Activated CD4-positive, alpha-beta T cell treated with anti-CD3 and anti-CD28 coated beads, Interleukin-2, amount 10 ng/mL, durations not matched to agents 7 days and 5 days (primary cell): Measurements from ENCODE around the gene PTCH2. TPM values are rescaled to one million over a fixed set of nuclear protein-coding genes. Genes with fewer than 3 reads are reported as not detected.

Source experiments
- CTCF ChIA-PET: fragments of 350-600 bp; sonication (Branson Sonifier 250); formaldehyde crosslinking; loops from one replicate; lab custom pipeline; 2021; ENCODE audit warnings: antibody characterized with exemption; lab: Charles Lee
- POLR2A ChIA-PET: fragments of 350-600 bp; sonication (Branson Sonifier 250); formaldehyde crosslinking; loops from one replicate; lab custom pipeline; 2021; ENCODE audit warnings: antibody characterized with exemption; lab: Charles Lee
- DNase-seq: peaks from one replicate; pipeline ENCODE4 v3.0.0-alpha.2; 2020
- H3K27ac Mint-ChIP-seq: one replicate; pipeline ENCODE4 v1.8.0; 2021; ENCODE audit warnings: mild to moderate bottlenecking, moderate library complexity, mixed read lengths
- H3K27me3 Mint-ChIP-seq: one replicate; pipeline ENCODE4 v1.8.0; 2021; ENCODE audit warnings: mixed read lengths
- H3K36me3 Mint-ChIP-seq: one replicate; pipeline ENCODE4 v1.8.0; 2021; ENCODE audit warnings: low read depth, mixed read lengths
- H3K4me1 Mint-ChIP-seq: one replicate; pipeline ENCODE4 v1.8.0; 2021; ENCODE audit warnings: mixed read lengths
- H3K4me3 Mint-ChIP-seq: one replicate; pipeline ENCODE4 v1.8.0; 2021; ENCODE audit warnings: mild to moderate bottlenecking, moderate library complexity, mixed read lengths
- H3K9me3 Mint-ChIP-seq: one replicate; pipeline ENCODE4 v1.8.0; 2021; ENCODE audit warnings: mixed read lengths
- total RNA-seq, 2 experiments: library from RNA; stranded (reverse); gene quantifications; one replicate each; pipeline ENCODE4 v1.2.3, GENCODE V29; 2021

PTCH2 gene
- total RNA-seq, 2 experiments from 2014 or later: 0.92 to 0.94 TPM

DNA sequence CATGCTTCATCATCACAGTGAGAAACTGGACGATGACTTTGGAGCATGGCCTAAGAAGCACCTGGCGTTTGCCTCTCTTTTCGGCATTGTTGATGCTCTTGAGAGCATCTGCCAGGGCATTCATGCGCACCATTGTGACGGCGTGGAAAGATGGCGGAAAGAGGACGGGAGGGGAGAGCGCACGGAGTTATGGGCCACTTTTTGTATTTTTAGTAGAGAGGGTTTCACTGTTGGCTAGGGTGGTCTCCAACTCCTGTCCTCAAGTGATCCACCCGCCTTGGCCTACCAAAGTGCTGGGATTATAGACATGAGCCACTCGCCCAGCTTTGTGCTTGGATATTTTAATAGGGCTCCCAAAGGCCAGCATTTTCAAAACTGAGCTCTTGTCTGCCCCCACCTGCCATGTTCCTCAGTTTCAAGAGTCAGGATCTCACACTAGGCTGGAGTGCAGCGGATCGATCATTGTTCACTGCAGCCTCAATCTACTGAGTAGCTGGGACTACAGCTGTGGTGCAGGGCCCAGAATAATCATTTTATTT is 62.4 kb downstream of the PTCH2 start:
- H3K27me3 Mint-ChIP-seq: no peaks in the 10 kb centered on the region
- ChIA-PET POLR2A (no interaction called here), CTCF (interaction anchor here (1.0 to 2.0 kb wide), 5 partner anchors 10 to 20 kb away, joined by 3 to 8 read pairs (median 5); partner anchors contain the start of gene PLK3)
- H3K9me3 Mint-ChIP-seq: no peaks in the 10 kb centered on the region
- H3K36me3 Mint-ChIP-seq: peaks cover 61% of the 10 kb centered on the region
- peaks cover 59% of the 10 kb centered on the region for H3K4me1 Mint-ChIP-seq
- DNase-seq: no peak
- no peak overlapping the region for H3K27ac Mint-ChIP-seq
- H3K4me3 Mint-ChIP-seq: no peak overlapping the region

DNA sequence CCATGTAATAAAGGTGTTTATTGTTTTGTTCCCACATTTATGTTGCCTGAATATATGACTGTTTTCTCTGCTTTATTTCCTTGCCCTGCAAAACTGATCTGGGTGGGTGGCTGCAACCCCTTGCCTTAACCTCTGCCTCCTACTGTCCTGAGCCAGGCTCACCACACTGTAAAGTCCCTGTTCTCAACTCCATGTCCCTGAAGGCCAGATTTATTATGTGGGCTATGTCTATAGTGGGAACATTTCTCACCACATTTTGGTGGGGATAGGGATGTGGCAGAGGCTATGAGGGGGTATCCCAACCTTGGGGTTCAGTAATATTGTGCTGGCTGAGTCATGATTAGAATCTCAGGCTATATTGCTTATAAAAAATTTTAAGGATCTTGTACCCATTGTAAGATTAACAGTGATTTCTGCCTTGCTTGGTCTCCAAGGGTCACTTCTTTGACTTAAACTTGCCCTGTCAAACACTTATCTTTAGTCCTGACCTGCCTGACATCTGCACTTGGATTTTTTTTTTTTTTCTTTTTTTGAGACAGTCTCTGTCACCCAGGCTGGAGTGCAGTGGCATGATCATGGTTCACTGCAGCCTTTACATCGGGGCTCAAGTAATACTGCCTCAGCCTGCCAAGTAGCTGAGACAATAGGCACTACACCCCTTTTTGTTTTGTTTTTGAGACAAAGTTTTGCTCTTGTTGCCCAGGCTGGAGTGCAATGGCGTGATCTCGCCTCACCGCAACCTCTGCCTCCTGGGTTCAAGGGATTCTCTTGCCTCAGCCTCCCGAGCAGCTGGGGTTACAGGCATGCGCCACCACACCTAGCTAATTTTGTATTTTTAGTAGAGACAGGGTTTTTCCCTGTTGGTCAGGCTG is 64.1 kb downstream of the PTCH2 start:
- Mint-ChIP-seq H3K4me1 (peaks cover 53% of the 10 kb centered on the region), H3K9me3 (no peaks in the 10 kb centered on the region), H3K27me3 (no peaks in the 10 kb centered on the region), H3K36me3 (peaks cover 61% of the 10 kb centered on the region), H3K27ac (peak overlapping the region; percentile 73), H3K4me3 (peak overlapping the region; percentile 21)
- POLR2A ChIA-PET: interaction anchor here (0.6 kb wide), 1 partner anchor 34 kb away, joined by 3 read pairs; no protein-coding TSS in a partner anchor
- no peak for DNase-seq
- CTCF ChIA-PET: interaction anchor here (1.3 kb wide), 1 partner anchor 21 kb away, joined by 3 read pairs; the partner anchor contains the start of gene PLK3

DNA sequence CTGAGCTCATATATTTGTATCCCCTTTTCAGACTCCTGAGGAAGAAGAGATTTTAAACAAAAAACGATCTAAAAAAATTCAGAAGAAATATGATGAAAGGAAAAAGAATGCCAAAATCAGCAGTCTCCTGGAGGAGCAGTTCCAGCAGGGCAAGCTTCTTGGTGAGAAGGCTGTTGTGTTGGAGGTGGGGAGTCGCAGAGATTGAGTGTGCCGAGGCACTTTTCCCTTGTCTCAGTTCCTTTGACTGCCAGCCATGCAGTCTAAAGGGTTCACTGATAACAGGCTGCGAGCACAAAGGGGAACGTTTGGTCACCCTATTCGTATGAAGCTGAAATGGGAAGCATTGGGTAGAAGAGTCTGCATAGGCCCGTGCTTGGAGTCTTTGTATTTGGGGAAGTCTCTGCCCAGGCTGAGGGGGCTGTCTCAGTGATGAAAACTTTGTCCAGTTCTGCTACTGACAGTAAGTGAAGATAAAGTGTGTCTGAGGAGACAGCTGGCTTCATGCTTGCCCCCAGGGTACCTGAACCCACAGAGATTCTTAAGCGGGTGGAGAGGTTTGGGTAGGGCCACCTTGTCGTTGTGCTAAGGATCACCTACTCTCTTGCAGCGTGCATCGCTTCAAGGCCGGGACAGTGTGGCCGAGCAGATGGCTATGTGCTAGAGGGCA is 65.0 kb downstream of the PTCH2 start:
- POLR2A ChIA-PET: no interaction called here
- peaks cover 61% of the 10 kb centered on the region for H3K36me3 Mint-ChIP-seq
- CTCF ChIA-PET: interaction anchor here (1.2 kb wide), 1 partner anchor 22 kb away, joined by 6 read pairs; the partner anchor contains the start of gene PLK3
- H3K4me3 Mint-ChIP-seq: peak overlapping the region; percentile 82
- H3K9me3 Mint-ChIP-seq: no peaks in the 10 kb centered on the region
- DNase-seq: no peak
- no peak overlapping the region for H3K27ac Mint-ChIP-seq
- H3K27me3 Mint-ChIP-seq: no peaks in the 10 kb centered on the region
- H3K4me1 Mint-ChIP-seq: peaks cover 47% of the 10 kb centered on the region

DNA sequence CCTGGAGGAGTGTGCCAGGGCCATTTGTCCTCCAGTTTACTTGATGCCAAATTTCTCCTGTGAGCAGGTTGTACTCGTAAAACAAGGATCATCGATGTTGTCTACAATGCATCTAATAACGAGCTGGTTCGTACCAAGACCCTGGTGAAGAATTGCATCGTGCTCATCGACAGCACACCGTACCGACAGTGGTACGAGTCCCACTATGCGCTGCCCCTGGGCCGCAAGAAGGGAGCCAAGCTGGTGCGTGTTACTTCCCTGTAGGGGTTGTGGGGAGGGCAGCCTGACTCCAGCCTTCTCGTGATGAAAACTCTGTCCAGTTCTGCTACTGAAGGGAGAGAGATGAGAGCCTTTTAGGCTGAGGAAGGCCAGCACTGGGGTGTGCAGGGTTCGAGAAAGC is 65.5 kb downstream of the PTCH2 start:
- H3K27ac Mint-ChIP-seq: peak overlapping the region; percentile 73
- no peaks in the 10 kb centered on the region for H3K27me3 Mint-ChIP-seq
- no peaks in the 10 kb centered on the region for H3K9me3 Mint-ChIP-seq
- ChIA-PET POLR2A (no interaction called here), CTCF (interaction anchor here (1.2 kb wide), 1 partner anchor 23 kb away, joined by 6 read pairs; the partner anchor contains the start of gene PLK3)
- peaks cover 45% of the 10 kb centered on the region for H3K4me1 Mint-ChIP-seq
- peaks cover 58% of the 10 kb centered on the region for H3K36me3 Mint-ChIP-seq
- no peak for DNase-seq
- H3K4me3 Mint-ChIP-seq: peak overlapping the region; percentile 82

DNA sequence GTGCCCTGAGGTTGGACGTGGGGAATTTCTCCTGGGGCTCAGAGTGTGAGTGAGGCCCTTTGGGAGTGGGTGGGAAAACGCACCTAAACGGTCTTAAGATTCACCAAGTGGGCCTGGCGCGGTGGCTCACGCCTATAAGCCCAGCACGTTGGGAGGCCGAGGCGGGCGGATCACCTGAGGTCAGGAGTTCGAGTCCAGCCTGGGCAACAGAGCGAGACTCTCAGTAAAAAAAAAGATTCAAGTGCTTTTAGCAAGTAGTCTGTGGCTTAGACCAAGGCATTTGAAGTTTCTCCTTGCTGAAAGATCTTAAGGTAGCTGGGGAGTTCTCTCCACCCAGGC is 66.4 kb downstream of the PTCH2 start:
- Mint-ChIP-seq H3K4me3 (peak overlapping the region; percentile 82), H3K27me3 (no peaks in the 10 kb centered on the region), H3K27ac (peak overlapping the region; percentile 94), H3K9me3 (no peaks in the 10 kb centered on the region), H3K36me3 (peaks cover 55% of the 10 kb centered on the region), H3K4me1 (peaks cover 46% of the 10 kb centered on the region)
- POLR2A ChIA-PET: interaction anchor here (3.0 kb wide), 1 partner anchor 55 kb away, joined by 15 read pairs; no protein-coding TSS in a partner anchor
- CTCF ChIA-PET: interaction anchor here (0.5 to 2.5 kb wide), 6 partner anchors 8 to 234 kb away, joined by 3 to 23 read pairs (median 4); partner anchors contain the start of genes HECTD3 and PLK3
- no peak for DNase-seq

DNA sequence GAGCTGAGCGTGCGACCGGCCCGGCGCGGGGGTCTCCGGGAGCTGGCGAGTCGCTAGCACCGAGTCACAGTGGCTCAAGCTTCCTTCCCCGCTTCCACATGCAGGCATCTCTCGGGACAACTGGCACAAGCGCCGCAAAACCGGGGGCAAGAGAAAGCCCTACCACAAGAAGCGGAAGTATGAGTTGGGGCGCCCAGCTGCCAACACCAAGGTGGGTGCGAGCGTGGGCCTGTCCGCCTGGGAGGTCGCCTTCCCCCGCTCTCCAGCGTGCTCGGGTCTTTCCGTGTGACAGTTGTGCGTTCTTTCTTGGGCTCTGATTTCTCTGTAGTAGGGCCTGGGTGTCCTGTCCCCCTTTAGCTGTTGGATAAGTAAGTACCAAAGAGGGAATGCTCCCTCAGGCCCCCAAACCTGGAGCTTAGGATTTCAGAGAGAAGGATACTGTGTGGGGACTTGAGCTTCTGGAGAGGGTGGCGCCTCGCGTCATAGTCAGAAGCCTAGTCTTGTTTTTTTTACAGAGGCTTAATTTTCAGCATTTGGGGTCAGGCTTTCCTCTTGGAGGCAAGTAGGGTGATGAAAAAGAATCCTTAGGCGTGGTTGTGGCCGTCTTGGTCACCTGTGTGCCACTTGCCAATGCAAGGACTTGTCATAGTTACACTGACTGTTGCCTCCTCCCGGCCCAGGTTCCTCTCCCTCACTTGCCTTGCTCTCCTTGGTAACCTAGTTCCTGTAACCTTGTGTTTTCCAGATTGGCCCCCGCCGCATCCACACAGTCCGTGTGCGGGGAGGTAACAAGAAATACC is 66.9 kb downstream of the PTCH2 start:
- peak overlapping the region; percentile 94 for H3K27ac Mint-ChIP-seq
- no peaks in the 10 kb centered on the region for H3K9me3 Mint-ChIP-seq
- no peaks in the 10 kb centered on the region for H3K27me3 Mint-ChIP-seq
- peaks cover 49% of the 10 kb centered on the region for H3K36me3 Mint-ChIP-seq
- peak overlapping the region; percentile 82 for H3K4me3 Mint-ChIP-seq
- peaks cover 43% of the 10 kb centered on the region for H3K4me1 Mint-ChIP-seq
- POLR2A ChIA-PET: interaction anchor here (3.0 kb wide), 1 partner anchor 54 kb away, joined by 15 read pairs; no protein-coding TSS in a partner anchor
- CTCF ChIA-PET: interaction anchor here (0.5 to 2.5 kb wide), 15 partner anchors 9 to 235 kb away, joined by 3 to 23 read pairs (median 3); partner anchors contain the start of genes ARMH1, BEST4, HECTD3 and RNU5D-1
- DNase-seq: peak; percentile 45

DNA sequence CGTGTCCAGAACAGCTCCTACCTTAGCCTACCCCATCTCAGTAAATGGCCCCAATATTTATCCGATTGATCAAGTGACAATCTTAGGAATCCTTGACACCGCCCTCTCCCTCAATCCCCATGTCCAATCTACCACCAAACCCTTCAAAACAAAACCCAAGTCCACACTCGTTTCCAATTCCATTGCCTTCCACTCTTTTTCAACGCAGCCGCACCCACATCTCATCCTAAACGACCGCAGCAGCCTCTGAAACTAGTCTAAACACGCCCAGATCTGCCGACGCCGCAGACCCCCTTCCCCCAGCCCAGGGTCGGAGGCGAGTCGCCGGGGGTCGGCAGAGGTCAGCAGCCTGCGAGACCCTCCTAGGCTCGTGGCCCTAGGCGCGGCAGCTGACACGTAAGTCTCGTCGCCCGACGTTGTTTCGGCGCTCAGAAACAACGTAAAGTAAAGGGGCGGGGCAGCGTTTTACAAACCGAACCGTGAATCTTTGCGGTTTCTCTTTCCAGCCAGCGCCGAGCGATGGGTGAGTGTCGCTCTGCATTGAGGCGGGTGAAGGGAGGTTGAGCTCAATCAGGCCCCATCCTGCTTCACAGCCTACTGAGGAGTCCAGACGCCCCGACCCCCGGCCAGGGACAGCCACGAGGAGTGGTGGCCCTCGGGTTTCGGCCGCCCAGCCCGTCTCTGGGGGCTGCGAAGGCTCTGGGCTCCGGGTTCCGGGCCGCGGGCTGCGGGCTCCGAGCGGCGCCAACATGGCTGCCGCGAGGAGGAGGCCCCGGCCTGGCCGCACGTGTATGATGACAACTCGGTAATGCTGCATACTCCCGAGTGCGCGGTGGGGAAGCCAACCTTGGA is 67.7 kb downstream of the PTCH2 start, which contains the start of gene RPS8:
Gene RPS8, plus strand, starts transcription at position 463 of the 852 bp plus-strand sequence. Its CDS starts 57 bp downstream, at position 520.
- H3K27me3 Mint-ChIP-seq: no peaks in the 10 kb centered on the region
- H3K4me1 Mint-ChIP-seq: peaks cover 40% of the 10 kb centered on the region
- POLR2A ChIA-PET: interaction anchor here (0.8 to 3.0 kb wide), 2 partner anchors 45 to 54 kb away, joined by 5 to 15 read pairs; no protein-coding TSS in a partner anchor
- CTCF ChIA-PET: interaction anchor here (0.8 to 2.5 kb wide), 16 partner anchors 9 to 235 kb away, joined by 3 to 23 read pairs (median 3); partner anchors contain the start of genes ARMH1, BEST4, HECTD3 and RNU5D-1
- H3K27ac Mint-ChIP-seq: peak within 1 kb of the TSS; percentile 94
- DNase-seq: peak; percentile 94
- peaks cover 41% of the 10 kb centered on the region for H3K36me3 Mint-ChIP-seq
- H3K9me3 Mint-ChIP-seq: no peaks in the 10 kb centered on the region
- H3K4me3 Mint-ChIP-seq: peak within 1 kb of the TSS; percentile 82

Other genes starting within 250 kb of the PTCH2 start
- gene TMEM53, start 168.8 kb downstream of the PTCH2 start, total RNA-seq: 1 to 10 TPM; 3.0 to 3.5 TPM
- 10 to 100 TPM; 47.4 to 50.7 TPM for gene ARMH1, start 168.5 kb downstream of the PTCH2 start, total RNA-seq
- gene RNU5D-1, start 112.1 kb downstream of the PTCH2 start, total RNA-seq: not detected
- gene KIF2C, start 103.4 kb downstream of the PTCH2 start, total RNA-seq: 100 to 1,000 TPM; 110 to 121 TPM
- 1,000 to 10,000 TPM; 1,879 to 1,968 TPM for gene RPS8, start 67.7 kb downstream of the PTCH2 start, total RNA-seq
- under 1 TPM; 0.42 to 0.55 TPM for gene BEST4, start 55.1 kb downstream of the PTCH2 start, total RNA-seq
- gene PLK3, start 42.9 kb downstream of the PTCH2 start, total RNA-seq: 10 to 100 TPM; 54.3 to 57.5 TPM
- gene DYNLT4, start 35.9 kb downstream of the PTCH2 start, total RNA-seq: under 1 TPM; 0.47 to 0.83 TPM
- gene BTBD19, start 34.7 kb downstream of the PTCH2 start, total RNA-seq: 1 to 10 TPM; 6.0 to 7.7 TPM
- 10 to 100 TPM; 23.5 to 25.4 TPM for gene EIF2B3, start 143.3 kb upstream of the PTCH2 start, total RNA-seq
- gene HECTD3, start 168.1 kb upstream of the PTCH2 start, total RNA-seq: 10 to 100 TPM; 38.7 to 42.3 TPM
- gene UROD, start 169.0 kb upstream of the PTCH2 start, total RNA-seq: 10 to 100 TPM; 66.4 to 70.7 TPM